Vagina (tissue), 2 donors: ENCODE measurements around the gene ADSS2.

Source experiments
- POLR2A ChIP-seq, 2 donors: fragments of 450-650 bp; IDR thresholded peaks; one replicate each; pipeline ENCODE4 v1.6.1; 2017; ENCODE audit warnings: antibody characterized with exemption in 2 of 2, mild to moderate bottlenecking in 2 of 2, moderate library complexity in 2 of 2
- TF ChIP-seq, protein P1 (sequence below), 3 experiments: fragments of 450-650 bp in 2 of 3; fragments of 200-600 bp in 1 of 3; sonication (generic) in 1 of 3; IDR thresholded peaks; one replicate each; pipeline ENCODE4 v1.5.1; 2017 to 2019; ENCODE audit warnings: antibody characterized with exemption in 3 of 3, mild to moderate bottlenecking in 2 of 3, moderate library complexity in 2 of 3

DNA sequence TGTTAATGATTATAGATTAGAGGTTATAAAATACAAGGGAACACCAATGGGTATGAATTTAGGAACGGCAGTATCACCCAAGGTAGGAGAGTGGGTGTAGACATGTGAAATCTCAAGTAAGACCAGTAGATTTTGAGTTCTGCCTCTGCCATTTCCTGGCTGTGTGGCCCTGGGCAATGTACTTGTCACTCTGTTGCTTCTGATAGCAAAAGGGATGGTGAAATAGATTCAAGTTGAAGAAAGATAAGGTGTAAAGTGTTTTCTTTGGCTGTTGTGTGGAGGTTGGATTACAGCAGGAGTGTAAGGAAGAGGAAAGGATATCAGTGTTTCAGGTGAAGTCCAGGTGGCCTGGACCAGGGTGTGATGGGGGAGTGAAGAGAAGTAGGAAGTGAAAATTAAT, 64.3 kb downstream of the ADSS2 start:
- TF ChIP-seq, protein P1, sequence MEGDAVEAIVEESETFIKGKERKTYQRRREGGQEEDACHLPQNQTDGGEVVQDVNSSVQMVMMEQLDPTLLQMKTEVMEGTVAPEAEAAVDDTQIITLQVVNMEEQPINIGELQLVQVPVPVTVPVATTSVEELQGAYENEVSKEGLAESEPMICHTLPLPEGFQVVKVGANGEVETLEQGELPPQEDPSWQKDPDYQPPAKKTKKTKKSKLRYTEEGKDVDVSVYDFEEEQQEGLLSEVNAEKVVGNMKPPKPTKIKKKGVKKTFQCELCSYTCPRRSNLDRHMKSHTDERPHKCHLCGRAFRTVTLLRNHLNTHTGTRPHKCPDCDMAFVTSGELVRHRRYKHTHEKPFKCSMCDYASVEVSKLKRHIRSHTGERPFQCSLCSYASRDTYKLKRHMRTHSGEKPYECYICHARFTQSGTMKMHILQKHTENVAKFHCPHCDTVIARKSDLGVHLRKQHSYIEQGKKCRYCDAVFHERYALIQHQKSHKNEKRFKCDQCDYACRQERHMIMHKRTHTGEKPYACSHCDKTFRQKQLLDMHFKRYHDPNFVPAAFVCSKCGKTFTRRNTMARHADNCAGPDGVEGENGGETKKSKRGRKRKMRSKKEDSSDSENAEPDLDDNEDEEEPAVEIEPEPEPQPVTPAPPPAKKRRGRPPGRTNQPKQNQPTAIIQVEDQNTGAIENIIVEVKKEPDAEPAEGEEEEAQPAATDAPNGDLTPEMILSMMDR (IDR thresholded peaks at IDR 0.05), result no peak
- TF ChIP-seq POLR2A (IDR thresholded peaks at IDR 0.05), result no peak
